Activated CD4-positive, alpha-beta memory T cell treated with anti-CD3 and anti-CD28 coated beads, Interleukin-2, amount 10 ng/mL, durations not matched to agents 7 days and 5 days (primary cell): ENCODE results near the gene HNRNPUL1. TPM values are rescaled to one million over a fixed set of nuclear protein-coding genes. Genes with fewer than 3 reads are reported as not detected.

Source experiments
- CTCF ChIA-PET: fragments of 350-600 bp; sonication (Branson Sonifier 250); formaldehyde crosslinking; loops from one replicate; lab custom pipeline; 2021; ENCODE audit warnings: antibody characterized with exemption, inconsistent platforms; lab: Charles Lee
- POLR2A ChIA-PET: fragments of 350-600 bp; sonication (Branson Sonifier 250); formaldehyde crosslinking; loops from one replicate; lab custom pipeline; 2021; ENCODE audit warnings: antibody characterized with exemption; lab: Charles Lee
- DNase-seq: peaks from one replicate; pipeline ENCODE4 v3.0.0-alpha.2; 2020
- H3K27ac Mint-ChIP-seq: one replicate; pipeline ENCODE4 v1.8.0; 2021; ENCODE audit warnings: mild to moderate bottlenecking, mixed read lengths
- H3K27me3 Mint-ChIP-seq: one replicate; pipeline ENCODE4 v1.8.0; 2021; ENCODE audit warnings: mixed read lengths
- H3K36me3 Mint-ChIP-seq: one replicate; pipeline ENCODE4 v1.8.0; 2021; ENCODE audit warnings: low read depth, mixed read lengths
- H3K4me1 Mint-ChIP-seq: one replicate; pipeline ENCODE4 v1.8.0; 2021; ENCODE audit warnings: mixed read lengths
- H3K4me3 Mint-ChIP-seq: one replicate; pipeline ENCODE4 v1.8.0; 2021; ENCODE audit warnings: mild to moderate bottlenecking, mixed read lengths
- H3K9me3 Mint-ChIP-seq: one replicate; pipeline ENCODE4 v1.8.0; 2021; ENCODE audit warnings: mixed read lengths
- total RNA-seq, 2 experiments: library from RNA; stranded (reverse); gene quantifications; one replicate each; pipeline ENCODE4 v1.2.3, GENCODE V29; 2021

HNRNPUL1 gene
- total RNA-seq, 2 experiments from 2014 or later, result 373 to 398 TPM

DNA sequence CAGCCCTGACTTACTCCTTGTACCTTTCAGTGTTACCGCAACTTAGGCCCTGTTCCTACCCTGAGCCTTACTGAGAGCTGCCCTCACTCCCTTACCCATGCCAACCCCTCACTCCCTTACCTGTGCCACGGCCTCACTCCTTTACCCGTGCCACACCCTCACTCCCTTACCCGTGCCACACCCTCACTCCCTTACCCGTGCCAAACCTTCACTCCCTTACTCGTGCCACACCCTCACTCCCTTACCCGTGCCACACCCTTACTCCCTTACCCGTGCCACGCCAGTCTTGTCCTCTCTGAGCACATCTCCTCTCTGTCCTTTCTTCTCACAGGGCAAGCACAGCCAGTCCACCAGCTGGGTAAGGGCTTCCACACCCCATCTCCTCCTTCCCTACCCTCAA, 24.8 kb upstream of the HNRNPUL1 start:
- Mint-ChIP-seq H3K4me3 (no peak overlapping the region), H3K27ac (no peak overlapping the region), H3K9me3 (no peaks in the 10 kb centered on the region), H3K36me3 (no peaks in the 10 kb centered on the region), H3K4me1 (peaks cover 4% of the 10 kb centered on the region), H3K27me3 (no peaks in the 10 kb centered on the region)
- ChIA-PET CTCF (no interaction called here), POLR2A (no interaction called here)
- DNase-seq, result no peak

DNA sequence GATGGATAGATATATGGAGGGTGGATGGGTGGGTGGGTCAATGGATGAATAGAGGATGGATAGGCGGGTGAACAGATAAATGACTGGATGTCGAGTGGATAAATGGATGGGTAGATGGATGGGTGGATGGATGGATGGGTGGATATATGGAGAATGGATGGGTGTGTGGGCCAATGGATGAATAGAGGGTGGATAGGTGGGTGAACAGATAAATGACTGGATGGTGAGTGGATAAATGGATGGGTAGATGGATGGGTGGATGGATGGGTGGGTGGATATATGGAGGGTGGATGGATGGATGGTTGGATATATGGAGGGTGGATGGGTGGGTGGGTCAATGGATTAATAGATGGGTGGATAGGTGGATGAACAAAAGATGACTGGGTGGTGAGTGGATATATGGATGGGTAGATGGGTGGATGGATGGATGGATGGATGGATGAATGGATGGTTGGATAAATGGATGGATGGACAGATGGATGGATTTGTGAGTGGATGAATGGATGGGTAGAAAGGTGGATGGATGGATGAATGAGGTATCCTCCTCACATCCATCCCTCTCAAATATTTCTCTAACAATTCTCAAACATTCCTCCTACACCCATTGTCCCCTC, 24.1 kb upstream of the HNRNPUL1 start:
- DNase-seq, result no peak
- Mint-ChIP-seq H3K36me3 (no peaks in the 10 kb centered on the region), H3K27ac (no peak overlapping the region), H3K9me3 (no peaks in the 10 kb centered on the region), H3K27me3 (no peaks in the 10 kb centered on the region), H3K4me3 (no peak overlapping the region), H3K4me1 (peaks cover 4% of the 10 kb centered on the region)
- POLR2A ChIA-PET, result no interaction called here
- CTCF ChIA-PET, result no interaction called here

DNA sequence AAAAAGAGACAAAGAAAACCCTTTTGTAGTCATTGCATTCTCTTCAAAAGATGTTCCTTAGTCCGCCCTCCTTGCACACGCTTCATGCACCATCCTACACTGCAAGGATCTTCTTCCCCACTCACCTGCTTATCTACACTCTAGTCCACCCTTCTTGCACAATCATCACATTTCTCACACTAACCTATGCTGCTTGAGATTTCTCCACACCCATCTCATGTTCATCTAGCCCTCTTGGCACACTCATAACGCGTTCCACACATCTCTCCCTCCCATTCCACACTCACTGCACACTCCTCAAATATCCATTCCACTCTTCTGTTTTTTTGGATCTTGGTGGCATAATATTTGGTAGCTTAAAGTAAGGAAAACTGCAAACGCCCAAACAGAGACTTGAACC, 22.3 kb upstream of the HNRNPUL1 start:
- ChIA-PET POLR2A (no interaction called here), CTCF (interaction anchor here (0.9 kb wide), 1 partner anchor 38 kb away, joined by 3 read pairs; no protein-coding TSS in a partner anchor)
- Mint-ChIP-seq H3K9me3 (no peaks in the 10 kb centered on the region), H3K27ac (no peak overlapping the region), H3K36me3 (no peaks in the 10 kb centered on the region), H3K4me1 (peaks cover 4% of the 10 kb centered on the region), H3K4me3 (no peak overlapping the region), H3K27me3 (no peaks in the 10 kb centered on the region)
- DNase-seq, result no peak

DNA sequence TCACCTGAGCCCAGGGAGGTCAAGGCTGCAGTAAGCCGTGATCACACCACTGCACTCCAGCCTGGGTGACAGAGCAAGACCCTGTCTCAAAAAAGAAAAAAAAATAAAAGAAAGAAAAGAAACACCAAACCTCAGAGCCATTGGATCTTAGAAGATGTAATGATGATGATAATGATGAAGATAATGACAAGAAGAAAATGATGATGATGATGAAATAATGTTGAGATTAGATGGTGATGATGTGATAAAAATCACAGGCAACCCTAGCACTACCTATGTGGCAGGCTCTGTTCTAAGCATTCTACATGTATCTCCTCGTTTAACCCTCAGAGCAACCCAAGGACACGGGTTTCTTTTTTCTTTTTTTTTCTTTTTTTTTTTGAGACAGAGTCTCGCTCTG, 20.1 kb upstream of the HNRNPUL1 start:
- no peak overlapping the region for H3K4me3 Mint-ChIP-seq
- no peaks in the 10 kb centered on the region for H3K27me3 Mint-ChIP-seq
- CTCF ChIA-PET, result interaction anchor here (0.7 kb wide), 1 partner anchor 552 kb away, joined by 3 read pairs; no protein-coding TSS in a partner anchor
- no peaks in the 10 kb centered on the region for H3K9me3 Mint-ChIP-seq
- H3K36me3 Mint-ChIP-seq, result no peaks in the 10 kb centered on the region
- peaks cover 4% of the 10 kb centered on the region for H3K4me1 Mint-ChIP-seq
- no peak for DNase-seq
- H3K27ac Mint-ChIP-seq, result no peak overlapping the region
- POLR2A ChIA-PET, result no interaction called here

DNA sequence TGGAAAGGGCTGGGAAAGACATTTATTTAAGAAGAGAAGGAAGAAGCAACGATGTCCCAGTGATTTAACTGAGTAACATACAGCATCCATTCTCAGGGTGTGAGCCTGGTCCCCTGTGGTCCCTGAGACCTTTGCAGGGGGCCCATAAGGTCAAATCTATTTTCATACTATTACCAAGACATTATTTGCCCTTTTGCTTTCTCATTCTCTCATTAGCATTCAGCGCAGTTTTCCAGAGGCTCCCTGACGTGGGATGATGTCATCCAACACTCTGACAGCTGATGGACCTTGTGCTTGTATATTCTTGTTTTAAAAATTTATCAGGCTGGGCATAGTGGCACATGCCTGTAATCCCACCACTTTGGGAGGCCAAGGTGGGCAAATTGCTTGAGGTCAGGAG, 18.3 kb upstream of the HNRNPUL1 start:
- H3K4me1 Mint-ChIP-seq, result no peaks in the 10 kb centered on the region
- H3K27ac Mint-ChIP-seq, result no peak overlapping the region
- ChIA-PET CTCF (no interaction called here), POLR2A (no interaction called here)
- no peak for DNase-seq
- no peaks in the 10 kb centered on the region for H3K9me3 Mint-ChIP-seq
- no peaks in the 10 kb centered on the region for H3K36me3 Mint-ChIP-seq
- no peaks in the 10 kb centered on the region for H3K27me3 Mint-ChIP-seq
- no peak overlapping the region for H3K4me3 Mint-ChIP-seq

DNA sequence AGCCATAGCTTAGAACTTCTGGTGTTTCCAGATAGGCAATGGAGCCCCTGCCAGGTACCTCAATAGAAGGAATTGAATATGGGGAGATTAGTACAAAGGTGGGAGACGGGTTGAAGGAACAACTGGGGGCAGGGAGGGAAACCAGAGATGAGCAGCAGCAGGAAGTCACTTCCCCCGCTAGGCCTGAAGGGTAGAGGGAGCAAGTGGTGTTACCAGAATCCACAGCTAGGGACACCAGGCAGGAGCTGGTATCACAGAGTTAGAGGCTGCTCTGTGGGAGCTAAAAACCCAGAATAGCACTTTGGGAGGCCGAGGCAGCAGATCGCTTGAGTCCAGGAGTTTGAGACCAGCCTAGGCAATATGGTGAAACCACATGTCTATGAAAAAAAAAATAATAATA, 15.3 kb upstream of the HNRNPUL1 start:
- no peak for DNase-seq
- CTCF ChIA-PET, result interaction anchor here (1.1 kb wide), 1 partner anchor 44 kb away, joined by 3 read pairs; no protein-coding TSS in a partner anchor
- Mint-ChIP-seq H3K9me3 (no peaks in the 10 kb centered on the region), H3K27ac (no peak overlapping the region), H3K4me1 (no peaks in the 10 kb centered on the region), H3K27me3 (peaks cover 6% of the 10 kb centered on the region), H3K36me3 (no peaks in the 10 kb centered on the region), H3K4me3 (no peak overlapping the region)
- POLR2A ChIA-PET, result interaction anchor here (1.4 kb wide), 1 partner anchor 14 kb away, joined by 5 read pairs; no protein-coding TSS in a partner anchor

DNA sequence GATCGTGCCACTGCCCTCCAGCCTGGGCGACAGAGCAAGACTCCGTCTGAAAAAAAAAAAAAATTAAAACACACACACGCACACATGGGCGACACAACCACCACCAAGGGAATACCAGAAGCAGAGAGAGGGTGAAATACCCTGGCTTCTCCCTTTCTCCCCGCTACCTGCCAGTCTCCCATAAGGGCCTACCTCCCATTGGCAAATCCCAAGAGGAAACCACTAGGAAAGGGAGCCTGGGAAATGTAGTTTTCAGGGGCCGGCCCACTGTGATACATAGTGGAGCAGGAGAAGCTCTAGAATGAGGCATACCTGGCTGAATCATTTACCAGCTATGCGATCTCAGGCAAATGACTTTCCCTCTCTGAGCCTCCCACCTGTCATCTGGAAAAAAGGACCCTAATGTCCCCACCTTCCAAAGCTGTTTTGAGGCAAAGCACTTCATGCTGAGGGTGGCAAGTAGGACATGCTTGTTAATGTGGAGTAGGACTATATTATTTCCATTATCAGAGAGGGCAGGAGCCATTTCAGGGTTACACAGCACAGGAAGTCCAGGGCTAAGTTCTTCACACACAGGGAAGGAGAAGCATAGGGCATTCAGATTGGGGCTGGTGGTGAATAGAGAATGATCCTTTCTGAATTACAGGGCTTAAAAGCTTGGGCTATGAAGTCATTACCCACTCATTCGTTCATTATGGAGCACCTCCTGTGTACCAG, 14.3 kb upstream of the HNRNPUL1 start:
- H3K27ac Mint-ChIP-seq, result no peak overlapping the region
- no peaks in the 10 kb centered on the region for H3K9me3 Mint-ChIP-seq
- H3K36me3 Mint-ChIP-seq, result no peaks in the 10 kb centered on the region
- no peak for DNase-seq
- H3K4me1 Mint-ChIP-seq, result no peaks in the 10 kb centered on the region
- CTCF ChIA-PET, result interaction anchor here (0.5 kb wide), 1 partner anchor 89 kb away, joined by 3 read pairs; no protein-coding TSS in a partner anchor
- peaks cover 6% of the 10 kb centered on the region for H3K27me3 Mint-ChIP-seq
- POLR2A ChIA-PET, result interaction anchor here (1.4 kb wide), 1 partner anchor 13 kb away, joined by 5 read pairs; no protein-coding TSS in a partner anchor
- H3K4me3 Mint-ChIP-seq, result no peak overlapping the region

DNA sequence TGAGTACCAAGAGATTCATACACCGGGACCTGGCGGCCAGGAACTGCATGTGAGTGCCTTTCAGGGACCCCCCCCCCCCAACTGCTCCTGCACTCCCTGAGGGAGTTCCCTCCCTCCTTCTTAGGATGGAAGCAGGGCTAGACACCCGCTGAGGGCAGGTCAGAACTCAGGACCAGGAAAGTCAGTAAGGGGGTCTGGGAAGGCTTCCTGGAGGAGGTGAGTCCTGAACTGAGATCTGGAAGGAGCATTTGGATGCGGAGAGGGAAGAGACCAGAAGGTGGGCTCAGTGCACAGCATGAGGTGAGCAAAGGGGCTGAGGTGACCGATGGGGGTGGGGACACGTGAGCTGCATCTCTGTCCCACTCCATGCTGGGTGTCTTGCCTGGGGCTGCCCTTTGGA, 10.5 kb upstream of the HNRNPUL1 start:
- Mint-ChIP-seq H3K4me1 (no peaks in the 10 kb centered on the region), H3K4me3 (no peak overlapping the region), H3K27ac (no peak overlapping the region), H3K27me3 (peaks cover 9% of the 10 kb centered on the region), H3K9me3 (no peaks in the 10 kb centered on the region), H3K36me3 (no peaks in the 10 kb centered on the region)
- CTCF ChIA-PET, result interaction anchor here (1.7 kb wide), 1 partner anchor 9 kb away, joined by 4 read pairs; no protein-coding TSS in a partner anchor
- no peak for DNase-seq
- POLR2A ChIA-PET, result no interaction called here

DNA sequence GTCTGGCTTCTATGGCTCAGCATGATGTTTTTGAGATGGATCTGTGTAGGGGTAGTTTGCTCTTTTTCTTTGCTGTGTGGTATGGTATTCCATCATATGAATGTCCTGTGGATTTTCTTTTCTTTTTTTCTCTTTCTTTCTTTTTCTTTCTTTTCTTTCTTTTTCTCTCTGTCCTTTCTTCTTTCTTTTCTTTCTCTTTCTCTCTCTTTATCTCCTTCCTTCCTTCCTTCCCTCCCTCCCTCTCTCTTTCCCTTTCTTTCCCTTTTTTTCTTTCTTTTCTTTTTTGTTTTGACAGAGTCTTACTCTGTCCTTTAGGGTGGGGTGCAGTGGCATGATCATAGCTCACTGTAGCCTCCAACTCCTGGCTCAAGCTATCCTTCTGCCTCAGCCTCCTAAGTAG, 9.0 kb upstream of the HNRNPUL1 start:
- Mint-ChIP-seq H3K36me3 (no peaks in the 10 kb centered on the region), H3K27me3 (peaks cover 9% of the 10 kb centered on the region), H3K27ac (no peak overlapping the region), H3K4me1 (no peaks in the 10 kb centered on the region), H3K9me3 (no peaks in the 10 kb centered on the region), H3K4me3 (no peak overlapping the region)
- POLR2A ChIA-PET, result no interaction called here
- CTCF ChIA-PET, result no interaction called here
- no peak for DNase-seq

DNA sequence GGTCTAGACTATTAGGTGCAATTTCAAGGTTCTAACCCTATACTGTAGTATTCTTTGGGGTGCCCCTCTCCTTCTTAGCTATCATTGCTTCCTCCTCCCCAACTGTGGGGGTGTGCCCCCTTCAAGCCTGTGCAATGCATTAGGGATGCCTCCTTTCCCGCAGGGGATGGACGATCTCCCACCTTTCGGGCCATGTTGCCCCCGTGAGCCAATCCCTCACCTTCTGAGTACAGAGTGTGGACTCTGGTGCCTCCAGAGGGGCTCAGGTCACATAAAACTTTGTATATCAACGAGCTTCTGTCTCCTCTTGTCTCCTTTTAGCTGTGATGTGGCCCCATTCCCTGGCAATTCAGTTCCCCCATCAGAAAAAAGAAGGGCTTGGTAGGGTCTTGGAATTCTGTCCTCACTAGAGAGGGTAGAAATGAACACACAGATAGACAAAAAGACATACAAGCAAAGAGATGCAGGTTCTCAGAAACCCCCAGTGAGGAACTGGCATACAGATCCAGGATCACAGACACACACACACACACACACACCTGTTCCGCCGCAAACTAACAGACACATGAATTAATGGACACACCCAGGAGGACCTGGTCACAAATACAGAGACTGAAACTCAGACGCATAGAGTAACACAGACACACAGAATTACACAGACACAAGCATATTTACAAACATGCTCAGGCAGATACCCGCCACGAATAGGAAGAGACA, 2.5 kb upstream of the HNRNPUL1 start:
- POLR2A ChIA-PET, result interaction anchor here (1.0 to 9.1 kb wide), 9 partner anchors 12 to 571 kb away, joined by 3 to 348 read pairs (median 5); partner anchors contain the start of genes B9D2, CCDC97, CYP2S1 and NUMBL
- no peak for DNase-seq
- Mint-ChIP-seq H3K27ac (peak overlapping the region; percentile 99), H3K36me3 (peaks cover 21% of the 10 kb centered on the region), H3K27me3 (no peaks in the 10 kb centered on the region), H3K9me3 (no peaks in the 10 kb centered on the region), H3K4me1 (peaks cover 27% of the 10 kb centered on the region), H3K4me3 (peak overlapping the region; percentile 91)
- CTCF ChIA-PET, result interaction anchor here (1.0 to 6.4 kb wide), 5 partner anchors 28 to 91 kb away, joined by 3 to 114 read pairs (median 20); partner anchors contain the start of genes CCDC97 and TGFB1

DNA sequence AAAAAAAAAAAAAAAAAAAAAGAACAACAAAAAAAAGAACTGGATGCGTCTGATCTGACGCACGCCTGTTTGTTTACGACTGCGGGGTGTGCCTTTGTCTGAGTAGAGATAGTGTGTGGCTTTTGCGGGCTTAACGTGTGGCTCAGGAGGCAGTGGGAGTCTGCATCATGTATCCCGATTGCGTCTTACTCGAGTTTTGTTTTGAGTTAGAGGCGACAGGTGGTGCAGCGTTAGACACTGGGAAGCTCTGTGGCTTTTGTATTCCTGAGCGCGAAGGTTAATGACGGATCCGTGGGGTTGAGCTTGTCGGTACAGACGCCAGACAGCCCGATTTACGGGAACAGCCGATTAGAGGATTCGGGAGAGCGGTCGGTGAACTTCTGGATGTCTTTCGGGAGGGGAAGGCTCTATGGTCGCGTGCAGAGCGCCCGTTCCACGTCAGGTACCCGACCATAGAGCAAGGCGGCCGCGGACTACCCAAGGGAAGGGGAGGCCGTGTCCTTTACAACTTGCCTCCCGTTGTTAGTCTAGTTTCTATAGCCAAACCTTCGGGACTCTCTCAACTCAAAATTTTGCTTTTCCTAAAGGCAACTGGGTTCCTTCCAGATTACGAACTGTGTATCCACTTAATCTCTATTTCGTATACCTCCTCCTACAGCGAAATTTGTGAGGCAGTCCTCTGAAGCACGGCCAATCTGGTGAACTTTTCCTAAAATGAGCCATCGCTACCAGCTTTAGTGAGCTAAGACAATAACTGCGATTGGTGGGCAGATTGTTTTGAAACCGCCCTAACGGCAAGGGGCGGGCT, 926 bp upstream of the HNRNPUL1 start:
- Mint-ChIP-seq H3K4me1 (peaks cover 43% of the 10 kb centered on the region), H3K36me3 (peaks cover 37% of the 10 kb centered on the region), H3K27me3 (no peaks in the 10 kb centered on the region), H3K4me3 (peak overlapping the region; percentile 91), H3K27ac (peak overlapping the region; percentile 99), H3K9me3 (no peaks in the 10 kb centered on the region)
- CTCF ChIA-PET, result interaction anchor here (0.6 to 6.4 kb wide), 18 partner anchors 10 to 799 kb away, joined by 3 to 114 read pairs (median 4); partner anchors contain the start of genes B9D2, CCDC97, RAB4B and TGFB1
- peak; percentile 91 for DNase-seq
- POLR2A ChIA-PET, result interaction anchor here (0.6 to 9.1 kb wide), 34 partner anchors 8 to 1928 kb away, joined by 3 to 348 read pairs (median 5); partner anchors contain the start of genes B9D2, CCDC97, DMAC2 and GMFG
